Loucy (cell line): Measurements from ENCODE around the gene SSH3.

Experiments used
- H2AFZ ChIP-seq: fragments of 200-600 bp; sonication (generic); 2 replicates; pipeline ENCODE4 v1.6.0; 2016; ENCODE audit warnings: antibody characterized with exemption, mild to moderate bottlenecking, low read length, moderate library complexity
- H3F3A ChIP-seq: fragments of 200-600 bp; 2 replicates; pipeline ENCODE4 v1.6.0; 2016; ENCODE audit warnings: antibody characterized with exemption, low read depth, mild to moderate bottlenecking
- H3K27me3 ChIP-seq: fragments of 200-600 bp; sonication (generic); 2 replicates; pipeline ENCODE4 v1.6.1; 2014; ENCODE audit warnings: low read length, mild to moderate bottlenecking; ENCODE audit not compliant: insufficient read depth, poor library complexity, severe bottlenecking
- H3K36me3 ChIP-seq: fragments of 200-600 bp; sonication (generic); 2 replicates; pipeline ENCODE4 v1.6.1; 2016; ENCODE audit warnings: low read length; ENCODE audit not compliant: insufficient read depth
- H3K4me1 ChIP-seq: fragments of 200-600 bp; sonication (generic); 2 replicates; pipeline ENCODE4 v1.5.1; 2014; ENCODE audit warnings: low read length, mild to moderate bottlenecking; ENCODE audit not compliant: insufficient read depth, poor library complexity, severe bottlenecking
- H3K4me2 ChIP-seq: fragments of 200-600 bp; sonication (generic); 2 replicates; pipeline ENCODE4 v1.6.0; 2014; ENCODE audit warnings: antibody characterized with exemption, low read length, low read depth, mild to moderate bottlenecking; ENCODE audit not compliant: poor library complexity, severe bottlenecking
- H3K4me3 ChIP-seq: fragments of 200-600 bp; sonication (generic); 2 replicates; pipeline ENCODE4 v1.5.1; 2014; ENCODE audit warnings: low read length, mild to moderate bottlenecking, mixed read lengths; ENCODE audit not compliant: poor library complexity, severe bottlenecking
- H3K79me2 ChIP-seq: fragments of 200-600 bp; sonication (generic); 2 replicates; pipeline ENCODE4 v1.6.1; 2014; ENCODE audit warnings: low read length; ENCODE audit not compliant: insufficient read depth
- H3K9ac ChIP-seq: fragments of 200-600 bp; sonication (generic); 2 replicates; pipeline ENCODE4 v1.6.0; 2014; ENCODE audit warnings: mild to moderate bottlenecking, low read depth, low read length, moderate library complexity; ENCODE audit not compliant: poor library complexity, severe bottlenecking
- H3K9me2 ChIP-seq: fragments of 200-600 bp; sonication (generic); replicated peaks from 2 replicates; pipeline ENCODE4 v1.6.1; 2016; ENCODE audit warnings: low read depth, low read length, mixed read lengths
- H3K9me3 ChIP-seq: fragments of 200-600 bp; sonication (generic); 2 replicates; pipeline ENCODE4 v1.6.1; 2014; ENCODE audit warnings: mild to moderate bottlenecking, antibody characterized with exemption, low read length, low read depth; ENCODE audit not compliant: insufficient read depth
- H4K20me1 ChIP-seq: fragments of 200-600 bp; sonication (generic); 2 replicates; pipeline ENCODE4 v1.6.0; 2014; ENCODE audit warnings: antibody characterized with exemption, low read length, mild to moderate bottlenecking; ENCODE audit not compliant: insufficient read depth, poor library complexity, severe bottlenecking
- CTCF ChIP-seq: fragments of 200-600 bp; sonication (generic); conservative IDR thresholded peaks from 2 replicates; pipeline ENCODE4 v1.5.1; 2014; ENCODE audit warnings: mild to moderate bottlenecking, antibody characterized with exemption, low read length
- EZH2phosphoT487 ChIP-seq: fragments of 200-600 bp; IDR thresholded peaks from 2 replicates; pipeline ENCODE4 v1.6.1; 2018; ENCODE audit warnings: antibody characterized with exemption, mild to moderate bottlenecking, moderate library complexity, borderline replicate concordance

The SSH3 gene

GRCh38 chr11:67337257-67337656, 33.9 kb downstream of the SSH3 start:
- Histone ChIP-seq H3K79me2 (no peaks in the 10 kb centered on the region), H3K27me3 (no peaks in the 10 kb centered on the region), H3K9ac (no peak overlapping the region), H3K36me3 (no peaks in the 10 kb centered on the region), H4K20me1 (no peaks in the 10 kb centered on the region), H3K4me3 (no peak overlapping the region), H3K9me2 (no peaks in the 10 kb centered on the region), H3K9me3 (no peaks in the 10 kb centered on the region), H2AFZ (no peak overlapping the region), H3K4me1 (no peaks in the 10 kb centered on the region), H3K4me2 (no peak overlapping the region), H3F3A (no peaks in the 10 kb centered on the region)
- TF ChIP-seq CTCF, result no peak
- no peak for TF ChIP-seq EZH2phosphoT487

- TF ChIP-seq EZH2phosphoT487 (no peak), CTCF (no peak)
- Histone ChIP-seq H3K9ac (peak overlapping the region; percentile 20), H3F3A (no peaks in the 10 kb centered on the region), H3K27me3 (no peaks in the 10 kb centered on the region), H3K4me1 (peaks cover 18% of the 10 kb centered on the region), H3K36me3 (no peaks in the 10 kb centered on the region), H3K79me2 (no peaks in the 10 kb centered on the region), H4K20me1 (no peaks in the 10 kb centered on the region), H3K4me2 (no peak overlapping the region), H3K9me2 (no peaks in the 10 kb centered on the region), H2AFZ (no peak overlapping the region), H3K9me3 (no peaks in the 10 kb centered on the region), H3K4me3 (no peak overlapping the region)
Measured at GRCh38 chr11:67344264-67344663, 40.9 kb downstream of the SSH3 start.

GRCh38 chr11:67345247-67345919, 42.1 kb downstream of the SSH3 start:
- H3K9me3 ChIP-seq, result no peaks in the 10 kb centered on the region
- no peak for TF ChIP-seq EZH2phosphoT487
- no peak for TF ChIP-seq CTCF
- H3K27me3 ChIP-seq, result no peaks in the 10 kb centered on the region
- no peaks in the 10 kb centered on the region for H3K9me2 ChIP-seq
- H2AFZ ChIP-seq, result peak overlapping the region; percentile 17; the same call in 1 of the 2 replicates
- H3K4me2 ChIP-seq, result no peak overlapping the region
- no peak overlapping the region for H3K4me3 ChIP-seq
- peaks cover 18% of the 10 kb centered on the region for H3K4me1 ChIP-seq
- peak overlapping the region; percentile 20 for H3K9ac ChIP-seq
- H3K36me3 ChIP-seq, result no peaks in the 10 kb centered on the region
- no peaks in the 10 kb centered on the region for H3F3A ChIP-seq
- no peaks in the 10 kb centered on the region for H4K20me1 ChIP-seq
- H3K79me2 ChIP-seq, result no peaks in the 10 kb centered on the region
